Myocyte (in vitro differentiated cells): ENCODE results near the gene CSE1L. TPM values are rescaled to one million over a fixed set of nuclear protein-coding genes. Genes with fewer than 3 reads are reported as not detected.
"Not testable (repeated sequence)": the region's sequence is repeated elsewhere in the genome, so short reads cannot be mapped to it uniquely, and the experiment has no call there.

ENCODE experiments used
- DNase-seq: peaks from one replicate; pipeline ENCODE4 v3.0.0-alpha.2; 2012; ENCODE audit warnings: low read depth
- total RNA-seq: library from RNA; depleted of rRNA; stranded (reverse); fragments of >200 nt; gene quantifications from 2 replicates; pipeline ENCODE4 v1.2.3, GENCODE V29; 2014

Gene CSE1L
- total RNA-seq, 1 donor from 2014 or later = 70.1 TPM

DNA sequence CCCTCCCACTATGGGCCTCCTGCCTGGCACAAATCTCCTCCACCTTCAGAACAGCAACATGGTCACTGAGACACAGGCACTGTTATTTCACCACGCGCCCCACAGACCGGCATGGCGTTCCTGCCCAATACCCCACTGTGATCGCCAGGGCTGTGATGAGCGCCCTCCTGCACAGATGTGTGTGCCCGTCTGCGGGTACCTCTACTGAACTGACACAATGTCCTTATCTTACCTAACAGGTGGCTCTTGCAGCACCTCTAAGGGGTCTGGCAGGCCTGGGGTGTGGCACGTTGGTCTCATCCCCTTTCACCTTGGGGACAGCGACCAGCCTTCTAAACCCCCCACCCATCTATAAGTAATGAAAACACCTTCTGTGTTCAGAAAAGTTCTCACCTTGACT, 77.9 kb downstream of the CSE1L start:
- DNase-seq = no peak

DNA sequence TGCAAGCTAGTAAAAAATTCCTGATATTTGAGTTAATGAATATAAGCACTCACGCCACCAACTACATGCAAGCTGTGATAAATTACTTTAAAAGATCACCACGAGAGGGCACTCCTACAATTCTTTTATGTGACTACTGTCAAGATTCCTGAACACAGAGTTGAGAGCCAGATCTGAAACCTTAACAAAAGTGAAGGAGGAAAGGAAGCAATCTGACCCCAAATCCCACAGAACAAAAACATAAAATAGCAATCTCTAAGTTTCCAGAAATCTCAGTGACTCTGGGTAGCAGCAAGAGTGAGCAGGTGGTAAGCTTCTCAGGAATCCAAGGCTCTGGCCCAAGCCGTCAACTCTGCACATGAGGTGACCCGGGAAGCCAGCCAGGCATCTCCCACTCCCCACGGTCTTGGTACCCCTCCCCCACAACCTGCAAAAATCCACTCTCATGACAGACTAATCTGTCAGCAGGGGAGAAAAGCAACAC, 86.9 kb downstream of the CSE1L start:
- DNase-seq = peak; percentile 79

DNA sequence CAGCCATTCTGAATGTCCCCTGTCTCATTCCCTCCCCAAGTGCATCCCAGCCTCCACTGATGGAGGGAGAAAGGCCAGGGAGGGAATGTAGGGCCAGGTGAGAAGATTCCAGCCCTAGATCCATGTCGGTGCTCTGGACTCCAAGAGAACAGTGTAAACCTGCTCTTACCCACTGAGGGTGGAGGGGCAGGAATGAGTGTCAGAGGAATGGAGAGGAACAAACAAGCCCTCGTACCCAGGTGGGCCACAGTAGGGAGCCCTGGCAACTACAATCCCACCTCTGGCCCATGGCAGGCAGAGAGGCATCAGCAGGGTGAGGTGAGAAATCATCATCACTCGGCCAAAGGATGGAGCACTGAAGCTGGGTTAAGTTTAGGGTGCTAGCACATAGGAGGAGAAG, 87.5 kb downstream of the CSE1L start:
- DNase-seq = no peak

DNA sequence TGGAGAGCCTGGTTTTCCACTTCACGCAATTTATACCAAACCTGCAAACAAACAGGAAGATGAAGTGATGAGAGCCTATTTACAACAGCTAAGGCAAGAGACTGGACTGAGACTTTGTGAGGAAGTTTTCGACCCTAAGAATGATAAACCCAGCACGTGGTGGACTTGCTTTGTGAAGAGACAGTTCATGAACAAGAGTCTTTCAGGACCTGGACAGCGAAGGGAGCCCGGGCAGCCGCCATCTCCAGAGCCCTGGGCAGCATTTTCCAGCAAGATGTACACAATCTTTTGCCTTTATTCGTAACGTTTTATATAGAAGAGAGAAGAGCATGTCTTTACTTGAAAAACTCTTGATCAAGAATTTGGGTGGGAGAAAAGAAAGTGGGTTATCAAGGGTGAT, 88.7 kb downstream of the CSE1L start:
- DNase-seq = not testable (repeated sequence)

DNA sequence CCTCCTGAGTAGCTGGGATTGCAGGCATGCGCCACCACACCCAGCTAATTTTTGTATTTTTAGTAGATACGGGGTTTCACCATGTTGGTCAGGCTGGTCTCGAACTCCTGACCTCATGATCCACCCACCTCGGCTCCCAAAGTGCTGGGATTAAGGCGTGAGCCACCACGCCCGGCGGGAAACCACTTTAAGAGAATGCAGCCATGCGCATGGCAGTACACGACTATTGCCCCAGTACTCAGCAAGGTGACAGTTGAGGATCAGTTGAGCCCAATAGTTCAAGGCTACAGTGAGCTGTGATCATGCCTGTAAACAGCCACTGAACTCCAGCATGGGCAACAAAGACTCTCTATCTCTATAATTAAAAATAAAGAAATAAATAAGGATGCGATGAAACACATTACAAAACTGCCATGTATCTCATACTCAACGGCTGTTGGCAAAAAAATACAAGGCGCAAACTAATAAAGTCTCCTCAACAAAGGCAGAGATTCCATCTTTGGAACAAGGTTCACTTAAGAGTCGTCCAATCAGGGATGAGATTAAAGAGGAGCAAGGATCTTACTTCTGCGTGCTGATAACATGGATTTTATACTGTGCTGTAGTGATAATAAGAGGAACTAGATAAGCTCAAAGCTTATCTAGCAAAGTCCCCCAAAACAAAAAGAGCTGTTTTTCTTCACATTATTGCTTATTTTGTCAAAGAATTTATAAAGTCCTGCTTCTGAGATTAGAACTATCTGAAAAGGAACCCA, 90.9 kb downstream of the CSE1L start:
- DNase-seq = no peak

DNA sequence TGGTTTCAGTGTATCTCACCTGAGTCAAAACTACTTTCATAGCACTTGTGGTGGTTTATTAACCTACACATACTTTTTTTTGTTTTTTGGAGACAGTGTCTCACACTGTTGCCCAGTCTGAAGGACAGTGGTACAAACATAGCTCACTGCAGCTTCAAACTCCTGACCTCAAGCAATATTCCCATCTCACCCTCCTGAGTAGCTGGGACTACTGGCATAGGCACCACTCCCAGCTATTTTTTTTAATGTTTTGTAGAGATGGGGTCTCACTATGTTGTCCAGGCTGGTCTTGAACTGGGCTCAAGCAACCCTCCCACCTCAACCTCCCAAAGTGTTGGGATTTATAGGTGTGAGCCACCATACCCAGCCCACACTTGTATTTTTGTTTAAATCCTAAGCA, 92.3 kb downstream of the CSE1L start:
- no peak for DNase-seq

DNA sequence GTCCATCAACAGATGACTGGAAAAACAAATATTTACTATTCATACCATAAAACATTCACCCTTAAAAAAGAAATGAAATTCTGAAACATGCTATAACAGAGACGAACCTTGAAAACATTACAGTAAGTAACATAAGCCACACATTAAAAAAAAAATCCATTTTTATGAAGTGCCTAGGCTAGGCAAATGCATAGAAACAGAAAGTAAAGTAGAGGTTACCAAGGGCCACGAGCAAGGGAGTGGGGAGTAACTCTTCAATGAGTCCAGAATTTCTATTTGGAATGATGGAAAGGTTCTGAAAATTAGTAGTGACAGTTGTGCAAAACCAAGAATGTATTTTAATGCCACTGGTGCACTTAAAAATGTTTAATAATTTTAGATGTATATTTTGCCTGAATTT, 94.3 kb downstream of the CSE1L start:
- DNase-seq = no peak

DNA sequence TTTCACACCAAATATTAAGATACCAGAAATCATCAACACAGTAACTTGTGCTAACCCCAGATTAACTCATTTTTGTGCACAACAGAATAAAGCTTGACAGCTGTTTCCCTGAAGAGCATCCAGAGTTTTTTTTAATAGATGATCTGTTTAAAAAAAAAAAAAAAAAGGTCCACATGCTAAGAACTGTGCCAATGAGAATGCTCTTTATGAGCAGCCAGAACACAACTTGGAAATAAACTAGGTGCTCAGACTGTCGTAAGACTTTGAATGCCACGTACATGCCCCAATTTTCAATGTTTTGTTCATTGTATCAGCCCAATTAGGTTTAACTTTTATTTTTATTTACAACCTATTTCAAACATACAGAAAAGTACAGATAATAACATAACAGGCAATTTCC, 94.7 kb downstream of the CSE1L start:
- peak; percentile 24 for DNase-seq

Other genes with a start within 250 kb of the CSE1L start
- gene PREX1, start 218.3 kb upstream of the CSE1L start, total RNA-seq = 5.5 and 11.7 TPM in 2 replicates
- 27.6 and 36.3 TPM in 2 replicates for gene ARFGEF2, start 124.6 kb upstream of the CSE1L start, total RNA-seq
- gene STAU1, start 142.0 kb downstream of the CSE1L start, total RNA-seq = 80.7 and 84.7 TPM in 2 replicates
- gene DDX27, start 173.1 kb downstream of the CSE1L start, total RNA-seq = 33.7 and 45.3 TPM in 2 replicates
- 32.8 and 42.6 TPM in 2 replicates for gene ZNFX1, start 231.7 kb downstream of the CSE1L start, total RNA-seq